ENCODE measurements around the gene KRTAP5-4. TPM values are rescaled to one million over a fixed set of nuclear protein-coding genes. Genes with fewer than 3 reads are reported as not detected.

The KRTAP5-4 gene
- total and polyA plus RNA-seq, 7 donors, result not detected

DNA sequence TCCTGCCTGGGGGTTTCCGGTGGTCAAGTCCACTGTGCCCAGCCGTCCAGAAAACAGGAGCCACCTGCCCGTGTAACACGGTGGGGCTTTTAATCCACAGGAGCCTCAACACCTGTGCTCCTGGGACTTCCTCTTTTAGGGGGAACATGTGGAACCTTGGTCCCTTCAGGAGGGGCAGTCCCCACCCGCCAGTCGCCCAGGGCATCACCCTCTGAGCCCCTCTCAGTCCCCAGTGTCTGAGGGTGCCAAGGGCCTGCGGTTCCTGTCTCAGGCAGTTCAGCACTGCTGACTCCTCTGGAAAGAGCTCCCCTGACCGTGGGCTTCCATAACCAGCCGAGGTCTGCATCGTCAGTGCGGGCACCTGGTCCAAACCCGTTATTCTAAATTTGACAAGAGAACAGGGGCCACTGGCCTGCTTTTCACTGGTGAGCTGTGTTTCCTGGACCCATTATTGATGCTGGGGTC is 23.5 kb upstream of the KRTAP5-4 start:
- intact Hi-C loops (cut with DNase I), result no loop called here
- no peaks in the 10 kb centered on the region for H3K9me3 ChIP-seq
- peaks cover 0 to 17% (median 0%) of the 10 kb centered on the region in 3 donors for H3K27me3 ChIP-seq (ENCODE audit: insufficient read depth in 3 of 3, low read length in 2 of 3)
- no peaks in the 10 kb centered on the region for H3K36me3 ChIP-seq (ENCODE audit: insufficient read depth in 1 of 2, low read depth in 1 of 2)
- TF ChIP-seq, protein P1, sequence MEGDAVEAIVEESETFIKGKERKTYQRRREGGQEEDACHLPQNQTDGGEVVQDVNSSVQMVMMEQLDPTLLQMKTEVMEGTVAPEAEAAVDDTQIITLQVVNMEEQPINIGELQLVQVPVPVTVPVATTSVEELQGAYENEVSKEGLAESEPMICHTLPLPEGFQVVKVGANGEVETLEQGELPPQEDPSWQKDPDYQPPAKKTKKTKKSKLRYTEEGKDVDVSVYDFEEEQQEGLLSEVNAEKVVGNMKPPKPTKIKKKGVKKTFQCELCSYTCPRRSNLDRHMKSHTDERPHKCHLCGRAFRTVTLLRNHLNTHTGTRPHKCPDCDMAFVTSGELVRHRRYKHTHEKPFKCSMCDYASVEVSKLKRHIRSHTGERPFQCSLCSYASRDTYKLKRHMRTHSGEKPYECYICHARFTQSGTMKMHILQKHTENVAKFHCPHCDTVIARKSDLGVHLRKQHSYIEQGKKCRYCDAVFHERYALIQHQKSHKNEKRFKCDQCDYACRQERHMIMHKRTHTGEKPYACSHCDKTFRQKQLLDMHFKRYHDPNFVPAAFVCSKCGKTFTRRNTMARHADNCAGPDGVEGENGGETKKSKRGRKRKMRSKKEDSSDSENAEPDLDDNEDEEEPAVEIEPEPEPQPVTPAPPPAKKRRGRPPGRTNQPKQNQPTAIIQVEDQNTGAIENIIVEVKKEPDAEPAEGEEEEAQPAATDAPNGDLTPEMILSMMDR (IDR thresholded peaks at IDR 0.05), result no peak
- no peak overlapping the region for H3K4me3 ChIP-seq
- DNase-seq (no peak), ATAC-seq (no peak)
- 67 to 77% (median 72%) methylated on average over 12 of the region's 12 CpGs for WGBS, 3 donors
- H3K27ac ChIP-seq, result no peak overlapping the region
- H3K4me1 ChIP-seq, result no peaks in the 10 kb centered on the region

DNA sequence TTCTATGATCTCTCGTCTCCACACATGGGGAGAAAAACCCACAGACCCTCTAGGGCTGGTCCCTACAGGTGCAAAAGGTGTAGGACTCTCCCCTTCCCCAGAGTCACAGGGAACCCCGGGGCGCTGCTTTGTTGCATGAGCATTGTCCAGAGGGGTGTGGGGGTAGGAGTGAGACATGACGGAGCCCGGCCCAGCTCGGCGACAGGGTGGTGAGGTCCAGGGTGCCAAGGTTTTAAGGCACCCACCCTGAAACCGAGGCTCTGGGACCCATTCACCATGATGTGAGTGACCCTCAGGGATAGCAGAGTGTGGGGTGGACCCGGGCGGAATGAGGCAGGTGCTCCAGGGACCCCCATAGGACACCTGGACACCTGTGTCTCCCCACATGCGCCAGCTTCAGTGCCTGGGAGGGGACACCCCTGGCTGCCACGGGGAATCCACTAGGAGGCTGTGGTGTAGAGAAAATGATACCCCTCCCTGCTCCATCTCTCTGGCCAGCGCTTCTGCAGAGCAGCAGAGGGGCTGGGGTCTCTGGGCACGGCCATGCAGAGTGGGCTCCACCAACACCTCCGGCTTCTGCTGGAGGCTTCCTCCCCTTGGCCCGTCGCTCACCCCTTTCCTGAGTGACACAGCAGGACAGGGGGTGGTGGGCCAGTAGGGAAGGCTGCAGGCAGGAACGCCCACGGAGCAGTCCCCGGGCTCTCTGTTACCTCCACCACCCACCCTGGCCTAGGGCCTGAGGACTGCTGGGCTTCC is 22.8 kb upstream of the KRTAP5-4 start:
- ATAC-seq, result no peak
- H3K36me3 ChIP-seq (ENCODE audit: insufficient read depth in 1 of 2, low read depth in 1 of 2), result no peaks in the 10 kb centered on the region
- TF ChIP-seq, protein P1 (IDR thresholded peaks at IDR 0.05), result no peak
- no peak overlapping the region for H3K27ac ChIP-seq
- intact Hi-C loops (cut with DNase I), result no loop called here
- no peak for DNase-seq
- H3K4me3 ChIP-seq, result no peak overlapping the region
- H3K27me3 ChIP-seq (ENCODE audit: insufficient read depth in 3 of 3, low read length in 2 of 3), result peaks cover 0 to 21% (median 0%) of the 10 kb centered on the region in 3 donors
- H3K4me1 ChIP-seq, result no peaks in the 10 kb centered on the region
- 82 to 84% (median 83%) methylated on average over 17 to 20 of the region's 20 CpGs for WGBS, 3 donors
- H3K9me3 ChIP-seq, result no peaks in the 10 kb centered on the region

DNA sequence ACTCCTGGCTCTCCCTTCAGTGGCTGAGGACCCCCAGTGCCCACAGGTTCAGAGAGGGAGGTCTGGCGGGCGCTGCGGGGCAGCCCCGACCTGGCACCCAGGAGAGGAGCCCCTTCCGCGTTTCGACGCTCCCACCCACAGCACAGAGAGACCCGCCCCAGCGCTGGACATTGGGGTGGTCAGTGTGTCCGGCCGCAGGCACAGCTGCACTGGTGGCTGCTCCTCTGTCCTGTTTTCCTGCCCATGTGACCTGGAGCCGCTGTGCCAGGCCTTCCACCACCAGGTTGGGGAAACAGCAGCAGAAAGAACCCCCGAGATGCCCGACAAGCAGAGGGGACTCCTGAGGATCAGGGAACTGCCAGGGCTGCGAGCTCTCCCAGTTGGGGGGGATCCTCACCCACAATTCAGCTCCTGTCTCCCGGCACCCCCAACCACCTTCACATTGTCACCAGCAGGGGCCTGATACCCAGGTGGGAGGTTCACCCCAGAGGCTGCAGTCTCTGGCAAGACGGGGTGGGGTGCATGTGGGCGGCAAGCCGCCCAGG is 21.3 kb upstream of the KRTAP5-4 start:
- no peaks in the 10 kb centered on the region for H3K36me3 ChIP-seq (ENCODE audit: insufficient read depth in 1 of 2, low read depth in 1 of 2)
- H3K4me3 ChIP-seq, result no peak overlapping the region
- H3K9me3 ChIP-seq, result no peaks in the 10 kb centered on the region
- DNase-seq, result no peak
- WGBS, 3 donors, result 95 to 97% (median 95%) methylated on average over 12 to 20 of the region's 20 CpGs
- peaks cover 0 to 35% (median 0%) of the 10 kb centered on the region in 3 donors for H3K27me3 ChIP-seq (ENCODE audit: insufficient read depth in 3 of 3, low read length in 2 of 3)
- no peak overlapping the region for H3K27ac ChIP-seq
- intact Hi-C loops (cut with DNase I), result no loop called here
- TF ChIP-seq, protein P1 (IDR thresholded peaks at IDR 0.05), result no peak
- no peaks in the 10 kb centered on the region for H3K4me1 ChIP-seq
- ATAC-seq, result no peak

DNA sequence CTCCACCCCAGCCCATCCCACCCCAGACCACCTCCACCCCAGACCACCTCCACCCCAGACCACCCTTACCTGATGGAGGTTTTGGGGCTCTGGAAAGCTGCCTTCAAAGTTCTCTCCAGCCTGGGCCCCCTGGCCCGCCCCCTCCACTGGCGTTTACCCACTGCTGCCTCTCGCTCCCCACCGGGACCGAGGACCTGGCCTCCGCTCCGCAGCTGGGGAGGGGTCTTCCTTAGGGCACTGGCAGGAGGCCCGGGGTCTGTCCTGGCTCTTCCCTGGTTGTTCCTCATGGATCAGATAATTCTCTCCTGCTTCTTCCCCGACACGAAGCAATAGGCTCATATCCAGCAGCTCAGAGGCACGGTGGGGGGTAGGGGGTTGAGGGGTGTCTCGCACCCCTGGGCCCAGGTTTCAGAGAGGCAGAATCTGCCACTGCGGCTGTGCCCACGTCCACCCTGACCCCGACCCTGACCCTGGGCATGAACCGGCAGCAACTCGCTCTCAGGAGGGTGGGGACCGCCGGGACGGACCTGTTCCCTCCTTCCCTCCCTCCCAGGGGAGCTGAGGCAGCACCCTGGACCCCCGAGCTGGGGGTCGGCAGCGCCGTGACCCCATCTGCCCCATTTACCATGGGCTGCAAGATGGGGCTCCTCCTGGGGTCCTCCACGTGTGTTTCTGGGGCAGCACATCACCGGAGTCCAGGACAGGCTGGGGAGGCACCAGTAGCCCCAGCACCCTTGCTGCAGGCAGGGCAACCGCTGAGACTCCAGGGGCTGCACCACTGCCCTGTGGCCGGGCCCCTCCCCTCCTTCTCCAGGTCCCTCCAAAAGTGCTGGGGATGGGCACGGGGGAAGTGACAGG is 20.6 kb upstream of the KRTAP5-4 start:
- ATAC-seq (no peak), DNase-seq (no peak)
- intact Hi-C loops (cut with DNase I), result no loop called here
- Histone ChIP-seq H3K36me3 (ENCODE audit: insufficient read depth in 1 of 2, low read depth in 1 of 2) (no peaks in the 10 kb centered on the region), H3K27ac (no peak overlapping the region), H3K27me3 (ENCODE audit: insufficient read depth in 3 of 3, low read length in 2 of 3) (peaks cover 0 to 35% (median 0%) of the 10 kb centered on the region in 3 donors), H3K4me3 (no peak overlapping the region), H3K9me3 (no peaks in the 10 kb centered on the region), H3K4me1 (no peaks in the 10 kb centered on the region)
- WGBS, 3 donors, result 80 to 85% (median 80%) methylated on average over 28 to 29 of the region's 29 CpGs
- TF ChIP-seq, protein P1 (IDR thresholded peaks at IDR 0.05), result no peak

Measured in psoas muscle (tissue), 8 donors.